Astrocyte (in vitro differentiated cells and primary cell): ENCODE data around the gene SPTLC2. TPM values are rescaled to one million over a fixed set of nuclear protein-coding genes. Genes with fewer than 3 reads are reported as not detected.

Experiments
- DNase-seq: peaks from one replicate; pipeline ENCODE4 v3.0.0-alpha.2; 2010; ENCODE audit warnings: low read depth
- FAIRE-seq: peaks from 2 replicates; lab custom pipeline; 2011; peaks lifted over from hg19 to GRCh38; lab: Jason Lieb, UNC
- H2AFZ ChIP-seq: 2 replicates; pipeline ENCODE4 v1.6.0; 2012; ENCODE audit warnings: low read depth, low read length, inconsistent platforms
- H3K27ac ChIP-seq: 2 replicates; pipeline ENCODE4 v1.5.1; 2011; ENCODE audit warnings: low read depth, low read length, inconsistent platforms
- H3K27me3 ChIP-seq: 2 replicates; pipeline ENCODE4 v1.6.0; 2011; ENCODE audit warnings: low read length, inconsistent platforms; ENCODE audit not compliant: insufficient read depth
- H3K36me3 ChIP-seq: 2 replicates; pipeline ENCODE4 v1.5.1; 2011; ENCODE audit warnings: low read length, inconsistent platforms; ENCODE audit not compliant: insufficient read depth
- H3K4me1 ChIP-seq: 2 replicates; pipeline ENCODE4 v1.5.1; 2011; ENCODE audit warnings: low read length, inconsistent platforms; ENCODE audit not compliant: insufficient read depth
- H3K4me2 ChIP-seq: 2 replicates; pipeline ENCODE4 v1.6.0; 2012; ENCODE audit warnings: low read length, inconsistent platforms
- H3K4me3 ChIP-seq: 2 replicates; pipeline ENCODE4 v1.5.1; 2011; ENCODE audit warnings: low read depth, mild to moderate bottlenecking, low read length, inconsistent platforms; ENCODE audit not compliant: insufficient read depth
- H3K79me2 ChIP-seq: 2 replicates; pipeline ENCODE4 v1.6.0; 2012; ENCODE audit warnings: mild to moderate bottlenecking, low read length, inconsistent platforms; ENCODE audit not compliant: insufficient read depth
- H3K9ac ChIP-seq: 2 replicates; pipeline ENCODE4 v1.6.0; 2012; ENCODE audit warnings: mild to moderate bottlenecking, low read length, inconsistent platforms
- H3K9me3 ChIP-seq: 2 replicates; pipeline ENCODE4 v1.5.1; 2012; ENCODE audit warnings: low read depth, mild to moderate bottlenecking, low read length, inconsistent platforms; ENCODE audit not compliant: insufficient read depth
- H4K20me1 ChIP-seq: 2 replicates; pipeline ENCODE4 v1.6.0; 2012; ENCODE audit warnings: low read length, inconsistent platforms; ENCODE audit not compliant: insufficient read depth
- H3K27ac Mint-ChIP-seq: one replicate; pipeline ENCODE4 v1.8.0; 2021; ENCODE audit warnings: mild to moderate bottlenecking, mixed read lengths; ENCODE audit not compliant: unreplicated experiment
- H3K27me3 Mint-ChIP-seq: one replicate; pipeline ENCODE4 v1.8.0; 2021; ENCODE audit warnings: low read depth, mixed read lengths; ENCODE audit not compliant: unreplicated experiment
- H3K36me3 Mint-ChIP-seq: one replicate; pipeline ENCODE4 v1.8.0; 2021; ENCODE audit warnings: low read depth, mixed read lengths; ENCODE audit not compliant: unreplicated experiment
- H3K4me1 Mint-ChIP-seq: one replicate; pipeline ENCODE4 v1.8.0; 2021; ENCODE audit warnings: low read depth, mixed read lengths; ENCODE audit not compliant: unreplicated experiment
- H3K4me3 Mint-ChIP-seq: one replicate; pipeline ENCODE4 v1.8.0; 2021; ENCODE audit warnings: mild to moderate bottlenecking, moderate library complexity, mixed read lengths; ENCODE audit not compliant: unreplicated experiment
- H3K9me3 Mint-ChIP-seq: one replicate; pipeline ENCODE4 v1.8.0; 2021; ENCODE audit warnings: mild to moderate bottlenecking, mixed read lengths; ENCODE audit not compliant: unreplicated experiment
- EZH2 ChIP-seq: IDR thresholded peaks from 2 replicates; pipeline ENCODE4 v1.6.1; 2012; ENCODE audit warnings: mild to moderate bottlenecking, low read length, inconsistent platforms; ENCODE audit not compliant: insufficient read depth
- total RNA-seq: library from RNA; stranded (reverse); gene quantifications from 2 replicates; pipeline ENCODE4 v1.2.1, GENCODE V29; 2021
- TF ChIP-seq, protein P1 (sequence below): IDR thresholded peaks from 2 replicates; pipeline ENCODE4 v1.5.1; 2011; ENCODE audit warnings: low read depth, mild to moderate bottlenecking, inconsistent platforms, low read length, moderate library complexity; ENCODE audit not compliant: insufficient read depth

Gene SPTLC2
- total RNA-seq, 1 donor from 2014 or later = 51.2 TPM

DNA sequence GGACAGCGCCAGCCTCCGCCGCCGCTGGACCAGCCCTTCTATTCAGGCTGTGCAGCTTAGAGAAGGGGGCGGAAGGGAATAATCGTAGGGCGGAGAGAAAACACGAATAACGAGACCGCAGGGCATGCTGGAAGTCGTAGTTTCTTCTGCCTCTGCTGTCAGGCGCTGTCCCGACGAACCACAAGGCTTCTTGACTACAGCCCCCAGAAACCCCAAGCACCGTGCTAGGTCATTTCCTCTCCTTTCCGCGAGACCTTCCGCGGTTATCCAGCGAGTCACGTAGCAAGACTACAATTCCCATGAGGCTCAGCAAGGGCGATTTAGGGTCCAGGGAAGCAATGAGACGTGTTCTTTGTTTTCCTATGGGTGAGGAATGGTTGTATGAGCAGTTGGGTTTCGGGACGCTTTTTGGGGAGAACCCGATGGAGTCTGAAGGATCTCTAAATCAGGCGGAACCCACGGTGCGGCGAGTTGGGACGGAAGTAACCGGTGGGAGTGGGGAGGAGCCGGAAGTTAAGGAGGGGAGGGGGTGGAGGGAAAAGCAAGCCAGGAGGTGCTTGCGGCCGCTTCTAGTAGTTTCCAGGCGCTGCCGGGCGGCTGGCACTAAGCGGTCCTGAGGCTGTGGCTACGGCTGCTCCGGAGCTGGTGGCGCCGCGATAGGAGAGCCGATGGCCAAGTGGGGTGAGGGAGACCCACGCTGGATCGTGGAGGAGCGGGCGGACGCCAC lies 158.8 kb downstream of the SPTLC2 start, which contains the start of the genes AHSA1 and VIPAS39:
TSS of gene AHSA1 (plus strand) at position 572 of the 727 bp plus-strand sequence. CDS start at position 669, 97 bp downstream.
TSS of gene VIPAS39 (minus strand) at position 80 of the 727 bp plus-strand sequence. CDS start 3,499 bp downstream, outside the sequence.
- peaks cover 4% of the 10 kb centered on the region for H3K36me3 Mint-ChIP-seq
- FAIRE-seq = peak; percentile 78
- Histone ChIP-seq H3K4me2 (peak within 1 kb of the TSS; percentile 92), H2AFZ (peak within 1 kb of the TSS; percentile 92), H3K79me2 (peaks cover 75% of the 10 kb centered on the region), H3K4me1 (peaks cover 16% of the 10 kb centered on the region), H3K27me3 (no peaks in the 10 kb centered on the region), H4K20me1 (peaks cover 45% of the 10 kb centered on the region), H3K36me3 (peaks cover 31% of the 10 kb centered on the region), H3K27ac (peak within 1 kb of the TSS; percentile 96), H3K4me3 (peak within 1 kb of the TSS; percentile 89), H3K9ac (peak within 1 kb of the TSS; percentile 94), H3K9me3 (no peaks in the 10 kb centered on the region)
- H3K27me3 Mint-ChIP-seq = no peaks in the 10 kb centered on the region
- peaks cover 8% of the 10 kb centered on the region for H3K4me1 Mint-ChIP-seq
- H3K9me3 Mint-ChIP-seq = no peaks in the 10 kb centered on the region
- H3K27ac Mint-ChIP-seq = peak within 1 kb of the TSS; percentile 100
- H3K4me3 Mint-ChIP-seq = peak within 1 kb of the TSS; percentile 100
- DNase-seq = peak; percentile 99
- TF ChIP-seq, protein P1, sequence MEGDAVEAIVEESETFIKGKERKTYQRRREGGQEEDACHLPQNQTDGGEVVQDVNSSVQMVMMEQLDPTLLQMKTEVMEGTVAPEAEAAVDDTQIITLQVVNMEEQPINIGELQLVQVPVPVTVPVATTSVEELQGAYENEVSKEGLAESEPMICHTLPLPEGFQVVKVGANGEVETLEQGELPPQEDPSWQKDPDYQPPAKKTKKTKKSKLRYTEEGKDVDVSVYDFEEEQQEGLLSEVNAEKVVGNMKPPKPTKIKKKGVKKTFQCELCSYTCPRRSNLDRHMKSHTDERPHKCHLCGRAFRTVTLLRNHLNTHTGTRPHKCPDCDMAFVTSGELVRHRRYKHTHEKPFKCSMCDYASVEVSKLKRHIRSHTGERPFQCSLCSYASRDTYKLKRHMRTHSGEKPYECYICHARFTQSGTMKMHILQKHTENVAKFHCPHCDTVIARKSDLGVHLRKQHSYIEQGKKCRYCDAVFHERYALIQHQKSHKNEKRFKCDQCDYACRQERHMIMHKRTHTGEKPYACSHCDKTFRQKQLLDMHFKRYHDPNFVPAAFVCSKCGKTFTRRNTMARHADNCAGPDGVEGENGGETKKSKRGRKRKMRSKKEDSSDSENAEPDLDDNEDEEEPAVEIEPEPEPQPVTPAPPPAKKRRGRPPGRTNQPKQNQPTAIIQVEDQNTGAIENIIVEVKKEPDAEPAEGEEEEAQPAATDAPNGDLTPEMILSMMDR = no peak

DNA sequence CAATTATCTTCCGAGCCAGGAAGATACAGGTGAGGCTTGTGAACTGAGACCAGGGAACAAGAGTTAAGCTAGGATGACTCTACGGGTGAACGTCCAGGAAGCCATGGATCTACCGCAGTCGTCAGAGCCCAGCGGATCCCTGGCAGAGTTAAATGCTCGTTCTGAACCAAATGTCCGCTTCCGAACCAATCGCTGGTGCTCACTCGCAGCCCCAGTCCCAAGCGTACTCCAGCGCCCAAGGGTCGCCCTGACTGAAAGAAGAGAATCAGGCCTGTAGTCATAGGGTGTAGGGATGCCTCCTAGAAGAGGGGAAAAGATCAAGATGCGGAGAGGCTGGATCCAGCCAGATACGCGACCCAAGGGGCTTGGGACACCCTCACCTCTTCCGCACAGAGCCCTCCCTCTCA lies 159.3 kb downstream of the SPTLC2 start:
- peak overlapping the region; percentile 92 for H3K4me2 ChIP-seq
- H3K36me3 ChIP-seq = peaks cover 26% of the 10 kb centered on the region
- Mint-ChIP-seq H3K4me3 (peak overlapping the region; percentile 100), H3K27me3 (no peaks in the 10 kb centered on the region), H3K4me1 (peaks cover 8% of the 10 kb centered on the region), H3K36me3 (peaks cover 4% of the 10 kb centered on the region), H3K27ac (peak overlapping the region; percentile 100), H3K9me3 (no peaks in the 10 kb centered on the region)
- H2AFZ ChIP-seq = peak overlapping the region; percentile 86
- TF ChIP-seq EZH2 = no peak
- TF ChIP-seq, protein P1 = no peak
- H3K27me3 ChIP-seq = no peaks in the 10 kb centered on the region
- peaks cover 73% of the 10 kb centered on the region for H3K79me2 ChIP-seq
- DNase-seq (peak; percentile 34), FAIRE-seq (no peak)
- H3K4me3 ChIP-seq = peak overlapping the region; percentile 89
- H4K20me1 ChIP-seq = peaks cover 39% of the 10 kb centered on the region
- H3K4me1 ChIP-seq = peaks cover 16% of the 10 kb centered on the region
- no peaks in the 10 kb centered on the region for H3K9me3 ChIP-seq
- H3K9ac ChIP-seq = peak overlapping the region; percentile 94
- peak overlapping the region; percentile 96 for H3K27ac ChIP-seq

Other genes with a start within 250 kb of the SPTLC2 start
- 10.0 and 10.2 TPM in 2 replicates for gene TMED8, start 239.5 kb downstream of the SPTLC2 start, total RNA-seq
- gene SAMD15, start 239.3 kb downstream of the SPTLC2 start, total RNA-seq = 2.1 and 2.9 TPM in 2 replicates
- gene NOXRED1, start 193.1 kb downstream of the SPTLC2 start, total RNA-seq = 0.72 and 0.82 TPM in 2 replicates
- gene VIPAS39, start 159.0 kb downstream of the SPTLC2 start, total RNA-seq = 22.9 and 24.0 TPM in 2 replicates
- 157 and 177 TPM in 2 replicates for gene AHSA1, start 158.5 kb downstream of the SPTLC2 start, total RNA-seq
- gene ISM2, start 117.8 kb downstream of the SPTLC2 start, total RNA-seq = 0.39 and 0.50 TPM in 2 replicates
- gene ALKBH1, start 91.4 kb upstream of the SPTLC2 start, total RNA-seq = 13.2 and 15.2 TPM in 2 replicates
- gene SLIRP, start 91.5 kb upstream of the SPTLC2 start, total RNA-seq = 189 and 200 TPM in 2 replicates
- 72.9 and 78.3 TPM in 2 replicates for gene SNW1, start 144.5 kb upstream of the SPTLC2 start, total RNA-seq
- gene ADCK1, start 183.5 kb upstream of the SPTLC2 start, total RNA-seq = 5.8 and 6.6 TPM in 2 replicates